Neural progenitor cell (in vitro differentiated cells): Measurements from ENCODE around the gene ZNF485.

Source experiments
- EZH2 ChIP-seq: fragments of 200-600 bp; sonication (generic); IDR thresholded peaks from 2 replicates; pipeline ENCODE4 v1.6.1; 2017; ENCODE audit warnings: antibody characterized with exemption, mild to moderate bottlenecking, moderate library complexity
- EZH2phosphoT487 ChIP-seq: fragments of 200-600 bp; sonication (generic); IDR thresholded peaks from 2 replicates; pipeline ENCODE4 v1.6.1; 2017; ENCODE audit warnings: antibody characterized with exemption
- TF ChIP-seq, protein P1 (sequence below): fragments of 200-600 bp; sonication (generic); IDR thresholded peaks from 2 replicates; pipeline ENCODE4 v1.5.1; 2017; ENCODE audit warnings: antibody characterized with exemption, mild to moderate bottlenecking

DNA sequence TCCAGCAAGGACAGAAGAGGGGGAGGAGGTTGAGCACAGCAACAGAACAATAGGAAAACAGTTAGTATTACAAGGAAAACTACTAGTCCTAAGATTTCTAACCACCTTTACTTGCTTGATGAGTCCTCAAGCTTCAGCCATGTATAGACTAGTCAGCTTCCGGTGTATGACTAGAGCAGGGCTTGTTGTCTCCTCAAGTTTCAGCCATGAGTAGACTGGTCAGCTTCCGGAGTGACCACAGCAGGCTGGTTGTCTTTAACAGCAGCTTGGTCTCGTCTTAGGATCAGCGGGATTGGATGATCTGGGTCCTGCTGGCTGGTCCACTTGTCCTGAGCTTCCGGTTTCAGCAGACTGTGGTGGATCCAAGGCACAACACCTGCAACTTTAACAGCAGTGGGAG lies 21.2 kb upstream of the ZNF485 start:
- TF ChIP-seq EZH2phosphoT487 (no peak), EZH2 (no peak)
- TF ChIP-seq, protein P1, sequence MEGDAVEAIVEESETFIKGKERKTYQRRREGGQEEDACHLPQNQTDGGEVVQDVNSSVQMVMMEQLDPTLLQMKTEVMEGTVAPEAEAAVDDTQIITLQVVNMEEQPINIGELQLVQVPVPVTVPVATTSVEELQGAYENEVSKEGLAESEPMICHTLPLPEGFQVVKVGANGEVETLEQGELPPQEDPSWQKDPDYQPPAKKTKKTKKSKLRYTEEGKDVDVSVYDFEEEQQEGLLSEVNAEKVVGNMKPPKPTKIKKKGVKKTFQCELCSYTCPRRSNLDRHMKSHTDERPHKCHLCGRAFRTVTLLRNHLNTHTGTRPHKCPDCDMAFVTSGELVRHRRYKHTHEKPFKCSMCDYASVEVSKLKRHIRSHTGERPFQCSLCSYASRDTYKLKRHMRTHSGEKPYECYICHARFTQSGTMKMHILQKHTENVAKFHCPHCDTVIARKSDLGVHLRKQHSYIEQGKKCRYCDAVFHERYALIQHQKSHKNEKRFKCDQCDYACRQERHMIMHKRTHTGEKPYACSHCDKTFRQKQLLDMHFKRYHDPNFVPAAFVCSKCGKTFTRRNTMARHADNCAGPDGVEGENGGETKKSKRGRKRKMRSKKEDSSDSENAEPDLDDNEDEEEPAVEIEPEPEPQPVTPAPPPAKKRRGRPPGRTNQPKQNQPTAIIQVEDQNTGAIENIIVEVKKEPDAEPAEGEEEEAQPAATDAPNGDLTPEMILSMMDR, result no peak
